ENCODE data around the gene ADGRG3. TPM values are rescaled to one million over a fixed set of nuclear protein-coding genes. Genes with fewer than 3 reads are reported as not detected.

The ADGRG3 gene
- total and polyA plus RNA-seq, 2 experiments from 2014 or later: not detected

GRCh38 chr16:57635266-57636097 lies 32.6 kb upstream of the ADGRG3 start:
- Histone ChIP-seq H3K4me3 (no peak overlapping the region), H3F3A (replicated peaks; ENCODE audit: low read depth) (no peaks in the 10 kb centered on the region), H3K27ac (ENCODE audit: low read depth) (no peak overlapping the region), H3K79me2 (replicated peaks; ENCODE audit: insufficient read depth) (no peaks in the 10 kb centered on the region), H3K27me3 (ENCODE audit: insufficient read depth) (no peaks in the 10 kb centered on the region), H3K36me3 (ENCODE audit: insufficient read depth) (no peaks in the 10 kb centered on the region), H3K9me2 (ENCODE audit: insufficient read depth) (no peaks in the 10 kb centered on the region), H2AFZ (no peak overlapping the region), H3K4me2 (no peak overlapping the region), H4K20me1 (replicated peaks; ENCODE audit: insufficient read depth) (no peaks in the 10 kb centered on the region), H3K4me1 (ENCODE audit: insufficient read depth) (no peaks in the 10 kb centered on the region; the same call in 1 of the 2 replicates)
- no peaks in the 10 kb centered on the region for H3K9me3 Mint-ChIP-seq
- TF ChIP-seq ZNF114 (CRISPR knock-in tag; IDR thresholded peaks at IDR 0.05) (no peak), JUNB (IDR thresholded peaks at IDR 0.05; ENCODE audit: unreplicated experiment) (no peak), CREB1 (CRISPR knock-in tag; IDR thresholded peaks at IDR 0.05; ENCODE audit: low read depth) (no peak), EZH2phosphoT487 (IDR thresholded peaks at IDR 0.05; ENCODE audit: unreplicated experiment) (no peak), ZNF331 (CRISPR knock-in tag; IDR thresholded peaks at IDR 0.05; ENCODE audit: low read depth) (no peak), ETS1 (IDR thresholded peaks at IDR 0.05) (no peak), POLR2AphosphoS5 (IDR thresholded peaks at IDR 0.05; ENCODE audit: low read depth) (no peak), STAT1 (IDR thresholded peaks at IDR 0.05; ENCODE audit: unreplicated experiment) (no peak), ZNF462 (CRISPR knock-in tag; IDR thresholded peaks at IDR 0.05) (no peak), REST (IDR thresholded peaks at IDR 0.05; ENCODE audit: unreplicated experiment) (no peak), CTCF (conservative IDR thresholded peaks at IDR 0.05; ENCODE audit: low read depth in 2 of 2) (no peak), NANOG (IDR thresholded peaks at IDR 0.05; ENCODE audit: borderline replicate concordance) (no peak), EZH2 (IDR thresholded peaks at IDR 0.05; ENCODE audit: low read depth, unreplicated experiment) (no peak)
- ATAC-seq (peak; percentile 7; the same call in 1 of the 3 replicates), DNase-seq (ENCODE audit: low spot score) (no peak)
- no peak overlapping the region for H3K27ac Mint-ChIP-seq
- H3K4me3 Mint-ChIP-seq: no peak overlapping the region
- peaks cover 14% of the 10 kb centered on the region for H3K4me1 Mint-ChIP-seq
- H3K27me3 Mint-ChIP-seq (ENCODE audit: insufficient read depth, low read depth, poor library complexity): peaks cover 19% of the 10 kb centered on the region
- no peaks in the 10 kb centered on the region for H3K36me3 Mint-ChIP-seq (ENCODE audit: low read depth)

Data from GM23338 (cell line).